MG63 (cell line): Measurements from ENCODE around the gene CDON. TPM values are rescaled to one million over a fixed set of nuclear protein-coding genes. Genes with fewer than 3 reads are reported as not detected.
"Not testable (repeated sequence)": the region's sequence is repeated elsewhere in the genome, so short reads cannot be mapped to it uniquely, and the experiment has no call there.

Experiments
- DNase-seq: peaks from one replicate; pipeline ENCODE4 v3.0.0-alpha.2; 2020
- H3K27me3 ChIP-seq: fragments of 250-450 bp; sonication (Bioruptor Pico); 2 replicates; pipeline ENCODE4 v1.5.1; 2020; ENCODE audit warnings: mild to moderate bottlenecking, moderate library complexity
- H3K36me3 ChIP-seq: fragments of 250-450 bp; sonication (Bioruptor Pico); 2 replicates; pipeline ENCODE4 v1.5.1; 2020; ENCODE audit warnings: mild to moderate bottlenecking, moderate library complexity
- H3K4me3 ChIP-seq: fragments of 250-450 bp; sonication (Bioruptor Pico); 2 replicates; pipeline ENCODE4 v1.5.1; 2020; ENCODE audit warnings: mild to moderate bottlenecking, moderate library complexity
- H3K9me3 ChIP-seq: fragments of 250-450 bp; sonication (Bioruptor Pico); 2 replicates; pipeline ENCODE4 v1.5.1; 2020; ENCODE audit warnings: mild to moderate bottlenecking, moderate library complexity
- total RNA-seq: library from RNA; depleted of rRNA; stranded (reverse); fragments of >200 nt; shearing (Covaris generic); gene quantifications from 2 replicates; pipeline ENCODE4 v1.2.3, GENCODE V29; 2014; ENCODE audit warnings: low replicate concordance; rRNA removed

The CDON gene
- total RNA-seq, 1 experiment from 2014 or later = 25.4 TPM

- Histone ChIP-seq H3K27me3 (peaks cover 19% of the 10 kb centered on the region), H3K36me3 (no peaks in the 10 kb centered on the region), H3K9me3 (no peaks in the 10 kb centered on the region), H3K4me3 (no peak overlapping the region)
- DNase-seq = no peak
Measured at GRCh38 chr11:125916683-125917347, 145.9 kb downstream of the CDON start.

- H3K36me3 ChIP-seq, DNase-seq, H3K4me3 ChIP-seq, H3K9me3 ChIP-seq: not testable (repeated sequence)
- H3K27me3 ChIP-seq = peaks cover 30% of the 10 kb centered on the region
Measured at GRCh38 chr11:125914601-125915000, 148.1 kb downstream of the CDON start.

- H3K27me3 ChIP-seq = peaks cover 22% of the 10 kb centered on the region
- no peaks in the 10 kb centered on the region for H3K9me3 ChIP-seq
- no peaks in the 10 kb centered on the region for H3K36me3 ChIP-seq
- H3K4me3 ChIP-seq = no peak overlapping the region
- no peak for DNase-seq
Measured at GRCh38 chr11:125910226-125910849, 152.3 kb downstream of the CDON start.

Other genes starting within 250 kb of the CDON start
- gene PATE4, start 229.6 kb downstream of the CDON start, total RNA-seq = not detected in 2 replicates
- 10.9 and 15.1 TPM in 2 replicates for gene HYLS1, start 175.2 kb downstream of the CDON start, total RNA-seq
- 10.6 and 21.3 TPM in 2 replicates for gene PUS3, start 159.7 kb downstream of the CDON start, total RNA-seq
- not detected in 2 replicates for gene DDX25, start 158.4 kb downstream of the CDON start, total RNA-seq
- gene VSIG10L2, start 116.8 kb downstream of the CDON start, total RNA-seq = not detected in 2 replicates
- gene RPUSD4, start 148.8 kb upstream of the CDON start, total RNA-seq = 18.8 and 29.0 TPM in 2 replicates
- gene FAM118B, start 148.9 kb upstream of the CDON start, total RNA-seq = 16.9 and 19.8 TPM in 2 replicates
- 88.3 and 102 TPM in 2 replicates for gene SRPRA, start 206.0 kb upstream of the CDON start, total RNA-seq
- 26.8 and 33.2 TPM in 2 replicates for gene FOXRED1, start 206.3 kb upstream of the CDON start, total RNA-seq
- 2.6 and 3.6 TPM in 2 replicates for gene TIRAP, start 220.2 kb upstream of the CDON start, total RNA-seq
- gene DCPS, start 241.2 kb upstream of the CDON start, total RNA-seq = 27.9 and 31.4 TPM in 2 replicates